Activated T-cell treated with anti-CD3 and anti-CD28 coated beads for 1 hour (primary cell): ENCODE data around the gene CAND2.

Experiments used
- DNase-seq: peaks from one replicate; pipeline ENCODE4 v3.0.0-alpha.2; 2020; ENCODE audit warnings: low read depth

CAND2 gene

GRCh38 chr3:12796171-12797123, at the start of gene CAND2:
TSS of gene CAND2 (plus strand) at chr3:12796680. CDS start at chr3:12796721, 41 bp downstream.
- peak; percentile 16 for DNase-seq

DNA sequence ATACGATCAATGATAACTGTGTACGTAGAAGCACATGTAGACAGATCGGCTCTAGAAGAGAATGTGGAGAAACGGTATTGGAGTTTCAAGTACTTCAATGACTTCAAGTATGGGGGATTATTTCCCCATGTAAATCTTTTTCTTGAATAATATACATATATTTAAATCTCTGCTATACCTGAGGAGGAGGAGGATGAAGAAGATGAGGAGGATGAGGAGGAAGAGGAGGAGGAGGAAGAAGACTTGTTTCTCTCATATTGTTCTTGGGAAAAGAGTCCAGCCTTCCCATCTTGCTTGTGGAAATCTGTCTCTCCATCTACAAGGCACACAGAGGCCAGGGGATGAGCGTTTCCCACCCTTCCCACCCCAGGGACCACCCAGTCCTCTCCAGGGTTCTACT, 48.0 kb upstream of the CAND2 start:
- no peak for DNase-seq

GRCh38 chr3:12750223-12750622, 46.3 kb upstream of the CAND2 start:
- no peak for DNase-seq

GRCh38 chr3:12750658-12751071, 45.8 kb upstream of the CAND2 start:
- no peak for DNase-seq

DNA sequence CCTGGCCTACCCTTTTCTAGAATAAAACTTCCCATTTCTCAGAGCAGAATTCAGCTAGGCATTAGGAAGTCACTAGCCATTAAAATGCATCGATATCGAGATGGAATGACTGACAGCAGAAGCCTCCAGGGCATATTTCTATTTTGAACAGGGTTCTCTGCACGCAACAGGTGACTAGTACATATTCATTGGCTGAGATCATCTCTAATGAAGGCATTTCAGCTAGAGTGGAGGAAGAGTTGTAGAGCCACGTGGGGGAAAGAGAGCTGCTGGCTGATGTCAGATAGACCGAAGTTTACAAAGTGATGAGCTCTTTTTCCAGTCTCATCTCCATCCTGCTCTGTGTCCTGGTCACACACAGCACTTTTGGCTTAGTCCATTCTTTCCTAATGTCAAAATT, 44.9 kb upstream of the CAND2 start:
- DNase-seq = no peak

GRCh38 chr3:12752102-12752501, 44.4 kb upstream of the CAND2 start:
- no peak for DNase-seq

DNA sequence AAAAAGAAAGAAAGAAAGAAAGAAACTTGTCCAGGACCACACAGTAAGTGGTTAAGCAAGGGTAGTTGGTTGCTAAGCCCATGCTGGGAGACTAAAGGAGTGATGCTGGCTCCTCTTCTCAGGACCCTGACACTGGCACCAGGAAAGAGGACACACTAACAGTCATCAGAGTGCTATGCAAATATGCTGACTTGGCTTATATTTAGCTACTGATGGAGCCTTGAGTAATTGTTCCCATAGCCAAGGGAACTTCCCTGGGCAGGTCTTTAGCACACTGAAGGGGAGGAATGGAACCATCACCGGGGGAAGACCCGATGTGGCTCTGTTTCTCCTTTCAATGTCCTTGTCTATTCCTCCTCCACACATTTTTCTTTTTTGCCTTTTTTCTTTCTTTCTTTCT, 43.7 kb upstream of the CAND2 start:
- DNase-seq = no peak

- no peak for DNase-seq
Measured at GRCh38 chr3:12753275-12754028, 43.0 kb upstream of the CAND2 start.

- no peak for DNase-seq
Measured at GRCh38 chr3:12754313-12754712, 42.2 kb upstream of the CAND2 start.

DNA sequence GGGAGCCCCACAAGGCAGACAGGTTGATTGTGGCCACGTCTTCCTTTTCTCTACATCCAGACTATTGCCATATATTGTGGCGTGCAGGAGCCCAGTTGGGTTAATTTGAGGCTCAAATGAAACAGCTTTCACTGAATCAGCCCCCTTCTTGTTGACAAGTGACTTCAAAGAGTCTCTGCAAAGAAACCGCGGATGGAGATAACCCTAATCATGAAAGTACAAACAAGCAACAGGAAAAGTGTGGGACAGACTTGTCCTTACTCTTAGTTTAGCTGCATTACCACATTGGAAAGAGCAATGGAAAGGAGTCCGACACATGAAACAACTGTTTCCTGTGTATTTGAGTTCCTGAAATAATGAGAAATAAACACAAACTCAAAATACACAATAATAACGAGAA, 40.7 kb upstream of the CAND2 start:
- no peak for DNase-seq

DNA sequence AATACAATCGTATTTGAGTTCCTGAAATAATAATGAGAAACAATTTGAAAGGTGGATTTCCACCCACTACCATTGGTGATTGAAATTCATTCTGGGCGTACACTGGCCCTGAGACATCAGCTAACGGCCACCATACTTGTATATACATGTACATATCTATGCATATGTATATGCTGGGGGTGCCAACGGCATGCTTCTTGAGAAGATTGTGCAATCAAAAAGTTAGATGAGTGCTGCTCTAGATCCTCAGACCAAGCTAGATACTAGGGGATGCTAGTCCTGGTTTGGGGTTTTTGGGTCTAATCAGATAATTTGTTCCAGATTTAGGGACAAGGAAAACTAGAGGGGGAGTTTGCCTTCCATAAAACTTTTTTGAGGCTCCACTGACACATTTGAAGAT, 40.3 kb upstream of the CAND2 start:
- DNase-seq = no peak

GRCh38 chr3:12756635-12757034, 39.8 kb upstream of the CAND2 start:
- DNase-seq = no peak

DNA sequence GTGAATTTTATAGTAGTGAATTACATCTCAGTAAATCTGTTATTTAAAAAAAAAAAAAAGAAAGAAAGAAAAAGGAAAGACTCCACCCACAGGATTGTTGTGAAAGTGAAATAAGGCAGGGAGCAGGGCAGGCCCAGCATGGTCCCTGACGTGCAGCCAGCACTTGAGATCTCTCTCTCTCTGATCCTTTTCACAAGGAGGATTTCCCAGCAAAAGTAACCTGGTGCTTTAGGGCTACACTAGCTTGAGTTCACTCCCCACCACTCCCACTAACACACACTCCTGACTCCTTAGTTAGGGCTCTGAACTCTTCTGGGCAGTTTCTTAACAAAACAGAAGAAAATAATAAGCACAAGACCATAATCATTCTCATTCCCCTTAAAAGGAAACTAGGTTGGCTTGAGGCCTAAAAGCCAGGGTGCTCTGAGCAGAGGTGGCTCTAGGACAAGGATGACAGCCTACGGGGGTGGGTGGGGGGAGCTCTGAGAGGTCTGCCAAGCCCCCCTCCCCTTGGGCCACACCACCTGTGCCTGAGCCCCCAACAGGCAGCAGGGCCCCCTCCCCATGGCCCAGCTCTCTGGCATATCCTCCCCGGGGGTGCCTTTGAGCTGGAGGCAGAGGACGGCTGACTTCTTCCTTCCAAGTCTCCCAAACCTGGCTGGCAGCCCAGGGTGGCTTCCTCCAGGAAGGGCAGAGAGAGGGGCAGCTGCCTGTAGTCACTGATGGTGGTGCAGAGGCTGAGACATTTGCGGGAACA, 38.3 kb upstream of the CAND2 start:
- DNase-seq = no peak

DNA sequence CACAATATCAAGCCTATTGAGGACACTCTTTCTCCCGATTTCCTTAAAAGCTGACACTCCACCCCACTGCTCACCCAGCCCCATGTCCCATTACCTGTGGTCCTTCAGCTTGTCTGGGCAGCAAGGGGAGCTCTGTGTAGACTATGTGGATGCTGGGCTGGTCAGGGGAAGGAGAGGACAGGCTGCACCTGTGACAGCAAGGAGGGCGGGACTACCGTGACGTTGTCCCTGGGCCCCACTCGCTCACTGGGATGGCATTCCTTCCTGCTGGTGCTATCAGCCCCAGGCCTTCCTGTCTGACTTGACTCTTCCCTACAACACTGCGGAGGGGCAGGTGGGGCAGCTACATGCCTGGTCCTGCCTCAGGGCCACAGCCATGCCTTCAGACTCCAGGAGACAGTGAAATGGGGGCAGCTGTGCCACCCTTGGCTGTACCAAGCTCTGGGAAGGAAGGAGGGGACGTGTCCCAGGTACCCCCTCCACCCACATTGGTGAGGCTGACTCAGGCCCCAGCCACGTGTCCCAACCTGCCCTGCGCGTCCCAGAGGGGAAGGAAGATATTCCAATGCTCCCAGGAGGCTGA, 37.3 kb upstream of the CAND2 start, which contains the start of gene TMEM40:
TMEM40 (minus strand) TSS at position 163 of the 583 bp plus-strand sequence. CDS start 9,427 bp downstream, outside the sequence.
- no peak for DNase-seq

- DNase-seq = no peak
Measured at GRCh38 chr3:12759693-12760565, 36.6 kb upstream of the CAND2 start.

GRCh38 chr3:12764171-12764776, 32.2 kb upstream of the CAND2 start:
- no peak for DNase-seq

DNA sequence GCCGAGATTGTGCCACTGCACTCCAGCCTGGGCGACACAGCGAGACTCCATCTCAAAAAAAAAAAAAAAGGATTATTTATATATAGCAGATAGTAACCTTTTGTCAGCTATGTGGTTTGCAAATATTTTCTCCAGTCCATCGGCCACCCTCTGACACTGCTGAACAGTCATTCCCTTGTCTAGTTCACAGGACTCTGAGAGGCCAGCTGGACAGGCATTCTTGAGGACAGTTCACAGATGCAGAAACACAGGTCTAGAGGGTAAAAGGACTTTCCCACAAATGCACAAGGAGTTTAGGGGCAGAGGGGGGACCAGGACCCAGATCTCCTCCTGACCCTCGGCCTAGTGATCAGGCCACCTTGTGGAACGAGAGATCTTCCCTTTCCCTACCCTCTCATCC, 29.9 kb upstream of the CAND2 start:
- DNase-seq = no peak

- DNase-seq = no peak
Measured at GRCh38 chr3:12768579-12769527, 27.6 kb upstream of the CAND2 start.

GRCh38 chr3:12769761-12770160, 26.7 kb upstream of the CAND2 start:
- no peak for DNase-seq
